Measurements from ENCODE around the gene GIPC1. TPM values are rescaled to one million over a fixed set of nuclear protein-coding genes. Genes with fewer than 3 reads are reported as not detected.
A peak's percentile ranks its signal among the peaks of the same experiment; 100 is the strongest.

Gene GIPC1
- total and polyA plus RNA-seq, 2 of the 4 experiments (the other 2 are of a cell fraction), result 74.2 to 133 TPM

DNA sequence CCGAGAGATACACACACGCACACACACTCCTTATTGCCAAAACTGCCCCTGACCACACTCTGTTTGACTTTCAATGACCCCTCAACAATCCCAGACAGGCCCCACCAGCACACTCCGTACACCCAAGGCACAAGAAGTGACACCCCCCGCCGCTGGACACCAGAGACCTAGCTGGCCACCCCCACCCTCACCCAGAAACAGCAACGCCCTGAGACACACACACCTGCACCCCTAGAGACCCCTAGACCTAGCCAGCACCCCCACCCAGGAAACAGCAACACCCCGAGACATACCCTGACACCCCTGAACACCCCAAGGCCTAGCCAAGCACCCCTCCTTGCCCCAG lies 19.6 kb downstream of the GIPC1 start:
- Histone ChIP-seq H2BK20ac (ENCODE audit: low read depth, low read length) (0 out of 2 replicates have a peak overlapping the region, but pooled peaks have one; percentile 3), H2BK5ac (ENCODE audit: low read depth, low read length, poor library complexity, severe bottlenecking) (no peak overlapping the region)
- ATAC-seq (ENCODE audit: low read depth), result no peak

More for the DNA sequence above, 19.6 kb downstream of the GIPC1 start:
- Histone ChIP-seq H3K14ac (replicated peaks; ENCODE audit: low read depth, low read length) (no peak overlapping the region), H3K27me3 (ENCODE audit: control insufficient read depth, insufficient read depth, low read length) (no peaks in the 10 kb centered on the region), H2AK5ac (ENCODE audit: low read depth, low read length) (peak overlapping the region; percentile 62), H3K27ac (ENCODE audit: insufficient read depth, low read length) (no peak overlapping the region), H3K4me2 (ENCODE audit: low read depth, low read length) (peak overlapping the region; percentile 12; the same call in 1 of the 2 replicates), H4K5ac (ENCODE audit: low read depth, low read length) (no peak overlapping the region), H3K4me1 (ENCODE audit: control insufficient read depth, insufficient read depth, low read length) (peaks cover 37% of the 10 kb centered on the region), H2AFZ (replicated peaks; ENCODE audit: low read length, poor library complexity) (no peak overlapping the region), H4K8ac (ENCODE audit: low read depth in 2 of 2, low read length in 2 of 2) (0 out of 4 replicates have a peak overlapping the region, but pooled peaks of 1 of the 2 experiments have one; percentile 59), H3K9me3 (ENCODE audit: control insufficient read depth, insufficient read depth, low read length) (no peaks in the 10 kb centered on the region), H2BK15ac (ENCODE audit: low read depth, low read length) (no peak overlapping the region), H2BK120ac (ENCODE audit: low read depth, low read length) (peak overlapping the region; percentile 12; the same call in 1 of the 2 replicates), H3K23ac (ENCODE audit: low read depth, low read length) (no peak overlapping the region), H3K36me3 (ENCODE audit: control insufficient read depth, insufficient read depth, low read length) (peaks cover 17% of the 10 kb centered on the region; the same call in 1 of the 2 replicates), H3K4me3 (ENCODE audit: insufficient read depth, low read depth, low read length) (no peak overlapping the region), H3K56ac (ENCODE audit: extremely low read depth, insufficient read depth, low read length) (no peak overlapping the region), H3K9me1 (ENCODE audit: insufficient read depth, low read length) (0 out of 2 replicates have a peak, but pooled peaks cover 8% of the 10 kb centered on the region), H3K9ac (ENCODE audit: low read depth, low read length) (no peak overlapping the region), H3K18ac (ENCODE audit: low read depth, low read length) (no peak overlapping the region), H3K79me1 (ENCODE audit: low read depth in 1 of 2, low read length in 2 of 2) (peaks cover 0 to 34% of the 10 kb centered on the region in 2 experiments; a peak in 3 of 4 replicates), H2AK9ac (replicated peaks; ENCODE audit: low read depth, low read length, poor library complexity) (peak overlapping the region; percentile 38), H4K91ac (ENCODE audit: insufficient read depth, low read depth, low read length) (peak overlapping the region; percentile 11; the same call in 1 of the 2 replicates), H3K4ac (ENCODE audit: low read depth, low read length) (peak overlapping the region; percentile 10; the same call in 1 of the 2 replicates), H4K20me1 (ENCODE audit: insufficient read depth, low read length) (peaks cover 26% of the 10 kb centered on the region)
- ChIA-PET CTCF (no interaction called here), POLR2A (ENCODE audit: unreplicated experiment) (no interaction called here)
- no TSS peak for BruUV-seq (replicated peaks)
- DNase-seq, result no peak
- 100% methylated on average over 2 of the region's 7 CpGs; no CpG with 5 or more reads in 1 of the 2 experiments for WGBS, 2 experiments (ENCODE audit: extremely low coverage in 2 of 2, insufficient read length in 1 of 2)
- dilution Hi-C loops (cut with HindIII; ENCODE audit: low sequenced_read_pairs, unreplicated experiment) (no loop called here), in situ Hi-C loops (cut with MboI; ENCODE audit: low sequenced_read_pairs) (loop anchor here (10.0 kb wide), 1 partner anchor 591 kb away; no protein-coding TSS in a partner anchor), intact Hi-C loops (cut with micrococcal nuclease) (loop anchor here (5.0 kb wide), 1 partner anchor 339 kb away; the partner anchor contains the start of gene ASF1B)
- TF ChIP-seq CHD1 (IDR thresholded peaks at IDR 0.05; ENCODE audit: low read depth, low read length), result no peak
- no peak for TF ChIP-seq RAD21 (IDR thresholded peaks at IDR 0.05; ENCODE audit: low read length)
- no peak for TF ChIP-seq SMC3 (IDR thresholded peaks at IDR 0.05; ENCODE audit: low read depth, low read length)
- no peak for TF ChIP-seq NFE2L2 (IDR thresholded peaks at IDR 0.05; ENCODE audit: low read depth, low read length)
- TF ChIP-seq BHLHE40 (IDR thresholded peaks at IDR 0.05; ENCODE audit: low read depth, low read length), result no peak
- TF ChIP-seq MAFK (IDR thresholded peaks at IDR 0.05; ENCODE audit: low read depth, low read length), result no peak
- TF ChIP-seq CEBPB (IDR thresholded peaks at IDR 0.05; ENCODE audit: low read depth, low read length), result no peak
- no peak for TF ChIP-seq ELK1 (IDR thresholded peaks at IDR 0.05; ENCODE audit: borderline replicate concordance, low read depth, low read length)
- no peak for TF ChIP-seq RCOR1 (IDR thresholded peaks at IDR 0.05; ENCODE audit: insufficient replicate concordance, low read length)
- no peak for TF ChIP-seq MAZ (IDR thresholded peaks at IDR 0.05; ENCODE audit: borderline replicate concordance, low read depth, low read length)
- no peak for TF ChIP-seq POLR2A (IDR thresholded peaks at IDR 0.05; ENCODE audit: low read depth, low read length)
- no peak for TF ChIP-seq FOS (IDR thresholded peaks at IDR 0.05; ENCODE audit: low read depth, low read length)
- TF ChIP-seq, protein P1, sequence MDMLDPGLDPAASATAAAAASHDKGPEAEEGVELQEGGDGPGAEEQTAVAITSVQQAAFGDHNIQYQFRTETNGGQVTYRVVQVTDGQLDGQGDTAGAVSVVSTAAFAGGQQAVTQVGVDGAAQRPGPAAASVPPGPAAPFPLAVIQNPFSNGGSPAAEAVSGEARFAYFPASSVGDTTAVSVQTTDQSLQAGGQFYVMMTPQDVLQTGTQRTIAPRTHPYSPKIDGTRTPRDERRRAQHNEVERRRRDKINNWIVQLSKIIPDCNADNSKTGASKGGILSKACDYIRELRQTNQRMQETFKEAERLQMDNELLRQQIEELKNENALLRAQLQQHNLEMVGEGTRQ (IDR thresholded peaks at IDR 0.05; ENCODE audit: low read depth, low read length), result no peak
- TF ChIP-seq RFX5 (IDR thresholded peaks at IDR 0.05; ENCODE audit: low read depth, low read length), result no peak
